Omental fat pad (tissue), 4 donors: ENCODE data around the gene CCNO. TPM values are rescaled to one million over a fixed set of nuclear protein-coding genes. Genes with fewer than 3 reads are reported as not detected.

Experiments used
- ATAC-seq: fragments of 150-250 bp; one replicate; pipeline ENCODE4 v1.9.1; 2016; ENCODE audit warnings: mild to moderate bottlenecking, moderate library complexity; ENCODE audit not compliant: low FRiP score
- DNase-seq: peaks from one replicate; pipeline ENCODE4 v3.0.0-alpha.2; 2019; ENCODE audit warnings: low spot score
- total RNA-seq, 4 donors: library from RNA; depleted of rRNA; stranded (reverse); fragments of >200 nt; gene quantifications; one replicate each; pipeline ENCODE4 v1.1.0, GENCODE V29; 2016
- TF ChIP-seq, protein P1 (sequence below), 3 donors: fragments of 450-650 bp; IDR thresholded peaks; one replicate each; pipeline ENCODE4 v1.5.1; 2016 to 2017; ENCODE audit warnings: antibody characterized with exemption in 3 of 3, mild to moderate bottlenecking in 3 of 3, moderate library complexity in 2 of 3

CCNO gene
- total RNA-seq, 4 donors from 2014 or later = not detected

DNA sequence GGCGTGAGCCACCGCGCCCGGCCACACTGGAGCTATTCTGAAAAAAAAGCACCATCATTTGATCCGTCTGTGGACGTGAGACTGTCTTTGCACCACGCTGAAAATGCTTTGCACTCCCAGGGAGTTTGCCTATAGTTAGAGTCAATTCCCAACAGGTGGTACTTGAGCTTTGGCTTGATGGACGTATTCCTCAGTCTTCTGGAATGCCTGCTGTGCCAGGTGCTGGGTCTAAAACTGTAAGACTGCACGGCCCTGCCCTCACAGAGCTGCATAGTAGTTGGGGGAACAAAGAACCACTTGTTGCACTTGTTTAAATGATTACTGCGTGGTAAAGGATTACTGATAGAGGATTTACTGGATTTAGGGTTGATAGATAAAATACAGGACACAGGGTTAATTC is 3.4 kb upstream of the CCNO start:
- TF ChIP-seq, protein P1, sequence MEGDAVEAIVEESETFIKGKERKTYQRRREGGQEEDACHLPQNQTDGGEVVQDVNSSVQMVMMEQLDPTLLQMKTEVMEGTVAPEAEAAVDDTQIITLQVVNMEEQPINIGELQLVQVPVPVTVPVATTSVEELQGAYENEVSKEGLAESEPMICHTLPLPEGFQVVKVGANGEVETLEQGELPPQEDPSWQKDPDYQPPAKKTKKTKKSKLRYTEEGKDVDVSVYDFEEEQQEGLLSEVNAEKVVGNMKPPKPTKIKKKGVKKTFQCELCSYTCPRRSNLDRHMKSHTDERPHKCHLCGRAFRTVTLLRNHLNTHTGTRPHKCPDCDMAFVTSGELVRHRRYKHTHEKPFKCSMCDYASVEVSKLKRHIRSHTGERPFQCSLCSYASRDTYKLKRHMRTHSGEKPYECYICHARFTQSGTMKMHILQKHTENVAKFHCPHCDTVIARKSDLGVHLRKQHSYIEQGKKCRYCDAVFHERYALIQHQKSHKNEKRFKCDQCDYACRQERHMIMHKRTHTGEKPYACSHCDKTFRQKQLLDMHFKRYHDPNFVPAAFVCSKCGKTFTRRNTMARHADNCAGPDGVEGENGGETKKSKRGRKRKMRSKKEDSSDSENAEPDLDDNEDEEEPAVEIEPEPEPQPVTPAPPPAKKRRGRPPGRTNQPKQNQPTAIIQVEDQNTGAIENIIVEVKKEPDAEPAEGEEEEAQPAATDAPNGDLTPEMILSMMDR (IDR thresholded peaks at IDR 0.05) = no peak

DNA sequence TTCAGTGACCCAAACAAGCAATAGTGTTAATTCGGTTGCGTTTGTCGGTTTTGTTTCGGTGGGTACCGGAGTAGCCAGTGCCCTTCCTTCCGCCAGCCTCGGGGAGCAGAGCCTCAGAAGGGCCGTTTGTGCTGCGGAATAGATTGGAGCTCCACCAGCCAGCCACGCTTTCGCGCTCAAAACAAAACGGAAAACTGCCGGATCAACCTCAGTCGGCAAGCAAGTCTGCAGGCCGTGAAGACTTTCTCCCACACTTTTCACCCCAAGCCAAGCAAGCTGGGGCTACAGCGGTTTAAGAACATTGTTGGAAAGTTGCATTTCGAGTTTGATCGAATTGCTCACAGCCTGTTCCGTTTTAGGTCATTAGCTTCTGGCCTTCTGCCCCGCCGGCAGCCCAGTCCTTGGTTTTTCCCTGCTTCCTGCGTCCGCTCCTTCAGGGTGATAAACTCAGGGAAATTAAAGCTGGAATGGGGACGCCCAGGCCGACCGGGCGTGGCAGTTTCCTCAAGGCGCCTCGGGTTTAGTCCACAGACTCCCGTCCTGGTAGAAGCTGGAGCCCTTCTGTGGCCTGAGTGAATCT is 803 bp upstream of the CCNO start:
- no peak for DNase-seq
- TF ChIP-seq, protein P1 (IDR thresholded peaks at IDR 0.05) = no peak
- ATAC-seq = no peak

More for the DNA sequence above, 3.4 kb upstream of the CCNO start:
- ATAC-seq (no peak), DNase-seq (no peak)

DNA sequence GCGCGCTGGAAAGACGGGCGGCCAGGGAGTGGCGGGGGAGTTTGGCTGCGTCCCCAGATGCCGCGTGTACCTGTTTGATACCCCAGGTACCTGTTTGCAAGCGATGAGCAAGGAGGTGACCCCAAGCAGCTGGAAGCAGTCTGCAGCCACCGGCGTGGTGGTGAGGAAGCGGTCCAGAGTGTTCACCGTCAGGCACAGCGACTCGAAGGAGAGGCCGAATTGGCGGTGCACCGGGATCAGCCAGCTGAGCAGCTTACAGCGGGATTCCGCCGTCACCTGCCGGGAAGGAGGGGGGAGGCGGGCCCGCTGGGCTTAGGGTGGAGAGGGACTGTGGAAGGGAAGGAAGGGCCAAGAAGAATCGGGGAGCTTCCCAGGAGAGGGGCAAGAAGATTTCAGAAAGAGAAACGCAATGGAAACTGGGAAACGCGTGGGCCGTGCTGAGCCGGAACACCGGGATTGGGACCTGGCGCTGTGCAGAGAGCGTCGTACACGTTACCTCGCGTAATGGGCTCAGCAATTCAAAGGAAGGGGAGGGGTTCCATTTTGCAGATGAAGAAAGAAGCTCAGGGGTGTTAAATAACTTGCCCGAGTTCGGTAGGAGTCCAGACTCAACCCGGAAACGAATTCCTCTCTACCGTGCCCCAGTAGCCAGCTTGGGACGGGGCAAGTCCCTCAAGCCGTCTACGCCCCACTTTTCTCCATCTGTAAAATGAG is 980 bp downstream of the CCNO start:
- peak; percentile 28 for ATAC-seq
- TF ChIP-seq, protein P1 (IDR thresholded peaks at IDR 0.05) = no peak
- no peak for DNase-seq

DNA sequence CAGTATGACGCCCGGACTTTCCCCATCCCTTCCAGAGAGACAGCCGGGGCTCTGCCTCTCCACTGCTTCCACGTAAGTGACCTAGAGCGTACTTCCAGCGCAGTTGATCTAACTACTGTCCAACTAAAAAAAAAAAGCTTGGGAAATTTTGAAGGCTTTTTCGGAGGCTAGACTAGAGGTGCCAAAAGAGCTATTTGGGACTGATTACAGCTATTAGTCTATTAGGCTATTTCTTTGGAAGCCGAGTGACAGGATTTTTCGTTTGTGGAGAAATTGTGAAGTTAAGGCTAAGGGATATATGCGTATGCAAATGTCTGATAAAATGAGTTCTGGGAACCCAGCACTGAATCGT is 1.5 kb downstream of the CCNO start:
- DNase-seq (no peak), ATAC-seq (no peak)
- TF ChIP-seq, protein P1 (IDR thresholded peaks at IDR 0.05) = no peak

DNA sequence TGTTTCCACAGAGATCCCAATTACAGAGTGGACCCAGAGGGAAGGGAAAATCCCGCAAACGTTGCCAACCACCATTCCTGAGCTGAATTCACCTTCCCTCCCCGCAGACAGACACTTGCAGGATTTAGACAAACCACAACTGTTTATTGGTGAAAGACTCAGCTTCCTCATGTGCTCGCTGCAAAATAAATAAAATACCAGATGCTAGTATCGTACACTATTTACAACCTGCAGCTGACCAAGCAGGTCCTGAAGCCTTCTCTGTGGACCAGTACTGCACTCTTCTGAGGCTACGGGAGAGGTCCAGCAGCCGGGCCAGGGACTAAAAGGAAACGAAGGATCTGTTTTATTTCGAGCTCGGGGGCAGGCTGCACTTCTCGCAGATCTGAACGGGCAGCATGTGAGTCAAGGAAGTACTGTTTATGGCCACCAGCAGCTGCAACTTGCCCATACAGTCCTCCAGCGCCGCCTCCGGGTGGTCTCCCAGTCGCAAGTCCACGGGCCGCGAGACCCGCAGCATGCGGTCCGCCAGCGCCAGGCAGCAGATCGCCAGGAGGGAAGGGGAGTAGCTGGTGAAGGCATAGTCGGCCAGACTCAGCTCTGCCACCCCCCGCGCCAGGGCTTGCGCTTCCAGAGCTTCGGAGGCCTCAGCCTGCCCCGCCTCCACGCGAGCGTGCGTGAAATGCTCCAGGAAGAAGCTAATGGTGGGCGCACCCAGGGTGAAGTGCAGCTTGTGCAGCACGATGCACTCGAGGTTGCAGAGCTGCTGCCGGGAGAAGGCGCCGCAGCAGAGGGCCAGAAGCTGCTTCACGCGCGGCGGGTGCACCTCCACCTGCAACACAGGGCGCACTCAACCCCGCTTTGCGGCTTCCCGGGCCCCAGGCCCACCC is 2.1 kb downstream of the CCNO start:
- DNase-seq (no peak), ATAC-seq (no peak)
- TF ChIP-seq, protein P1 (IDR thresholded peaks at IDR 0.05) = no peak

DNA sequence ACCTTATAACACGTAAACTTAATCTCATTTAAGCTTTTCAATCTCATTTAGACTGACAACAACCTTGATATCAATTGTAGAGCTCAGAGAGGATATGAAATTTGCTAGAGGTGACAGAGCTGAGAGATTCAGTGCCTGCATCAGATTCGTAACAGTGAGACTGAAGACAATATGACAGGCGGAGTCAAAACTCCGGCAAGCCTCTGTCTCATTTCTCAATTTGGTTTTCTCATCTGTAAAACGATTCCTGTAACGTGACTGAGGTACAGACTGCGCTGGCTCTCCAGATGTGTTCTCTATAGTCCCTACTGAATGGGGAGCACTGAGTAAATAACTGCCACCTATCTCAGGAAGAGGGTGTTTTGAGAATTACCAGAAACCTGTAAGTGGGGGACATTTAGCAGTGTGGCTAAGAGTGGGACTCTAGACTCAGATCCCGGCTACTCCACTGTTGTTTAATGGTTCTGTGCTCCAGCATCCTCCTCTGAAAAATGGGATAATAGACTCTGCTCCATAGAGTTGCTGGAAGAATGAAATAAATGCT is 3.2 kb downstream of the CCNO start:
- ATAC-seq = no peak
- TF ChIP-seq, protein P1 (IDR thresholded peaks at IDR 0.05) = no peak
- DNase-seq = no peak
